ENCODE data around the gene PSMD8. TPM values are rescaled to one million over a fixed set of nuclear protein-coding genes. Genes with fewer than 3 reads are reported as not detected.

PSMD8 gene
- total and polyA plus RNA-seq, 2 donors (not counting 3 experiments of a cell fraction or from before 2014, with no cell fraction given), result 203 to 543 TPM

DNA sequence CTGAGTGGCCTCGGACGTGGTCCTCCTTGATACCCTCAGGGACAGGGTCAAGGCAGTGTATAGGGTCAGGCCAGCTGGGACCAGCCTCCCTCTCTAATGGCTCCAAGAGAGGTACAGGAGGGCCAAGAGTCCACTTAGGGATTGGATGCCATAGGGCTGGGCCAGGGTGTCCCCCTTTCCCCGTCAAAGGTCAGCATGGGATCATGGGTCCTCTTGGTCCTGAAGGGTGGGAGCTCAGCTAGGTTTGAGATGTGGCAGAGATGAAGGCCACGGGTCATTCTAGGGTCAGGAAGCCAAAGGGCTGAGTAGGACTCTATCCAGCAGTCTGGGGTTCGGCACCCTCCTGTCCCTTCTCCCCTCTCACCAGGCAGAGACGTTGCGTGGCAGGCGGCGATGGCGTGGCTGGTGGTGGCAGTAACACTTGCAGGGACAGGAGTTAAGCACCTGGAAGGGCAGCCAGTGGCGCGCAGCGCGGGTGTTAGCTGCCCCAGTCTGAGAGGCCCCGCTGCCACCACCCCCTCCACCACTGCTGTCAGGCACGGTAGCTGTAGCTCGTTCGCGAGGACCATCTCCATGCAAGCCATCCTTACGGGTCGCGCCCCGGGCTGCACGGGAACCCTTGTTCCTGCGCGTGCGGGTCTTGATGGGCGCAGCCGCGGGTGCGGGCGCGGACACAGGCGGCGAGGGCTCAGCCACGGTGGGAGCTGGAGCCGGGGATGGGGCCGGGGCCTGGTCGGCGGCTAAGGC lies 10.9 kb downstream of the PSMD8 start:
- H2AFZ ChIP-seq (ENCODE audit: low read depth, low read length), result no peak overlapping the region
- FAIRE-seq, result no peak
- no peaks in the 10 kb centered on the region for H3K9me1 ChIP-seq (replicated peaks; ENCODE audit: control insufficient read depth, extremely low read depth, insufficient read depth, low read length)
- no TSS peak for BruUV-seq (replicated peaks)
- ChIA-PET CTCF (interaction anchor here (1.0 to 2.5 kb wide), 6 partner anchors 9 to 160 kb away, joined by 4 to 21 read pairs (median 7); partner anchors contain the start of genes FAM98C and PSMD8), POLR2A (no interaction called here)
- DNase-seq (ENCODE audit: low read depth, low spot score), result no peak
- H3K4me1 ChIP-seq (ENCODE audit: control insufficient read depth, extremely low read depth, insufficient read depth, low read length), result peaks cover 7% of the 10 kb centered on the region
- H3K27ac ChIP-seq (ENCODE audit: insufficient read depth, low read depth, low read length), result no peak overlapping the region
- no peak overlapping the region for H3K9ac ChIP-seq (replicated peaks; ENCODE audit: extremely low read depth, insufficient read depth, low read length)
- H3K4me2 ChIP-seq (ENCODE audit: insufficient read depth, low read length), result no peak overlapping the region
- TF ChIP-seq, protein P1, sequence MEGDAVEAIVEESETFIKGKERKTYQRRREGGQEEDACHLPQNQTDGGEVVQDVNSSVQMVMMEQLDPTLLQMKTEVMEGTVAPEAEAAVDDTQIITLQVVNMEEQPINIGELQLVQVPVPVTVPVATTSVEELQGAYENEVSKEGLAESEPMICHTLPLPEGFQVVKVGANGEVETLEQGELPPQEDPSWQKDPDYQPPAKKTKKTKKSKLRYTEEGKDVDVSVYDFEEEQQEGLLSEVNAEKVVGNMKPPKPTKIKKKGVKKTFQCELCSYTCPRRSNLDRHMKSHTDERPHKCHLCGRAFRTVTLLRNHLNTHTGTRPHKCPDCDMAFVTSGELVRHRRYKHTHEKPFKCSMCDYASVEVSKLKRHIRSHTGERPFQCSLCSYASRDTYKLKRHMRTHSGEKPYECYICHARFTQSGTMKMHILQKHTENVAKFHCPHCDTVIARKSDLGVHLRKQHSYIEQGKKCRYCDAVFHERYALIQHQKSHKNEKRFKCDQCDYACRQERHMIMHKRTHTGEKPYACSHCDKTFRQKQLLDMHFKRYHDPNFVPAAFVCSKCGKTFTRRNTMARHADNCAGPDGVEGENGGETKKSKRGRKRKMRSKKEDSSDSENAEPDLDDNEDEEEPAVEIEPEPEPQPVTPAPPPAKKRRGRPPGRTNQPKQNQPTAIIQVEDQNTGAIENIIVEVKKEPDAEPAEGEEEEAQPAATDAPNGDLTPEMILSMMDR (IDR thresholded peaks at IDR 0.05; ENCODE audit: extremely low read depth in 1 of 2, insufficient read depth in 1 of 2, low read depth in 1 of 2, low read length in 2 of 2), result no peak
- TF ChIP-seq POLR2A (IDR thresholded peaks at IDR 0.05; ENCODE audit: low read depth, low read length) (no peak), FOS (IDR thresholded peaks at IDR 0.05; ENCODE audit: borderline replicate concordance, insufficient read depth, low read length) (no peak)
- intact Hi-C loops (cut with micrococcal nuclease) (loop anchor here (5.0 kb wide), 1 partner anchor 153 kb away; no protein-coding TSS in a partner anchor), dilution Hi-C loops (cut with MboI; ENCODE audit: extremely low pct_ligation_motif_present, low sequenced_read_pairs) (no loop called here)
- H4K20me1 ChIP-seq (replicated peaks; ENCODE audit: control insufficient read depth, extremely low read depth, insufficient read depth, low read length), result no peaks in the 10 kb centered on the region
- peaks cover 10% of the 10 kb centered on the region for H3K79me2 ChIP-seq (ENCODE audit: control insufficient read depth, insufficient read depth, low read length)
- H3K36me3 ChIP-seq (ENCODE audit: control insufficient read depth in 2 of 2, extremely low read depth in 1 of 2, insufficient read depth in 2 of 2, low read length in 2 of 2), result peaks cover 12 to 24% of the 10 kb centered on the region in 2 experiments
- no peaks in the 10 kb centered on the region for H3K27me3 ChIP-seq (ENCODE audit: control insufficient read depth in 2 of 2, insufficient read depth in 2 of 2, low read length in 2 of 2)
- no peak overlapping the region for H3K4me3 ChIP-seq (replicated peaks in 1 of 3; ENCODE audit: insufficient read depth in 1 of 3, low read depth in 1 of 3, low read length in 3 of 3)
- no peaks in the 10 kb centered on the region for H3K9me3 ChIP-seq (replicated peaks; ENCODE audit: control insufficient read depth, insufficient read depth, low read length)

DNA sequence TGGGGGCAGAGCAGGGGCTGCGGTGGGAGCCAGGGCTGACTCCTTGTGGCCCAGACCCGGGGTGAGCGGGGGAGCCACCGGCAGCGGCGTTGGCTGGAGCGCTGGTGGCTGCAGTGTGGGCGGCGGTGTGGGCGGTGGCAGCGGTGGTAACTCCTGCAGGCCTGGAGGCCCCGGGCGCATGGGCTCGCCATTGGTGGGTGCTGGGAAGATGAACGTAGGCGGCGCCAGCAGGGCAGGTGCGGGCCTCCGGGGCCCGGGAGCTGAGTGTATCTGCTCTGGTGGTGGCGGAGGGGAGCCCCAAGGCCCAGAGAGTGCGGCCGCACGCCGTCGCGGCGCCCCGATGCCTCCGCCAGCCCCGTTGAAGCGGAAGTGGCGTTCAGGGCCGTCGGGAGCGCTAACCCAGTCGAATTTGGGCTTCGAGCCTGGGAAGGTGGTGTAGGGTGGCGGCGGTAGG lies 11.5 kb downstream of the PSMD8 start:
- TF ChIP-seq POLR2AphosphoS5 (IDR thresholded peaks at IDR 0.05; ENCODE audit: insufficient read depth, low read depth, low read length), result no peak
- TF ChIP-seq, protein P2, sequence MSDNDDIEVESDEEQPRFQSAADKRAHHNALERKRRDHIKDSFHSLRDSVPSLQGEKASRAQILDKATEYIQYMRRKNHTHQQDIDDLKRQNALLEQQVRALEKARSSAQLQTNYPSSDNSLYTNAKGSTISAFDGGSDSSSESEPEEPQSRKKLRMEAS (IDR thresholded peaks at IDR 0.05; ENCODE audit: insufficient read depth, insufficient read length), result no peak
- TF ChIP-seq JUN (IDR thresholded peaks at IDR 0.05; ENCODE audit: borderline replicate concordance, insufficient read depth, insufficient read length, low read depth), result no peak
- TF ChIP-seq EZH2 (IDR thresholded peaks at IDR 0.05; ENCODE audit: borderline replicate concordance, low read depth, low read length, severe bottlenecking), result no peak
- TF ChIP-seq, protein P1 (IDR thresholded peaks at IDR 0.05; ENCODE audit: extremely low read depth in 1 of 2, insufficient read depth in 1 of 2, low read depth in 1 of 2, low read length in 2 of 2), result no peak
- no peak for TF ChIP-seq MYC (IDR thresholded peaks at IDR 0.05; ENCODE audit: low read depth, low read length)
- no peak for TF ChIP-seq GATA2 (IDR thresholded peaks at IDR 0.05; ENCODE audit: insufficient read depth, insufficient read length, low read depth, low read length)
- TF ChIP-seq POLR2A (IDR thresholded peaks at IDR 0.05; ENCODE audit: low read depth, low read length), result no peak
- TF ChIP-seq FOS (IDR thresholded peaks at IDR 0.05; ENCODE audit: borderline replicate concordance, insufficient read depth, low read length), result no peak
- dilution Hi-C loops (cut with MboI; ENCODE audit: extremely low pct_ligation_motif_present, low sequenced_read_pairs), result no loop called here
- intact Hi-C loops (cut with micrococcal nuclease), result loop anchor here (5.0 kb wide), 1 partner anchor 154 kb away; no protein-coding TSS in a partner anchor
- peaks cover 10 to 20% of the 10 kb centered on the region in 2 experiments for H3K36me3 ChIP-seq (ENCODE audit: control insufficient read depth in 2 of 2, extremely low read depth in 1 of 2, insufficient read depth in 2 of 2, low read length in 2 of 2)
- H3K4me3 ChIP-seq (replicated peaks in 1 of 3; ENCODE audit: insufficient read depth in 1 of 3, low read depth in 1 of 3, low read length in 3 of 3), result no peak overlapping the region
- H3K4me1 ChIP-seq (ENCODE audit: control insufficient read depth, extremely low read depth, insufficient read depth, low read length), result peaks cover 10% of the 10 kb centered on the region
- H3K9ac ChIP-seq (replicated peaks; ENCODE audit: extremely low read depth, insufficient read depth, low read length), result no peak overlapping the region
- CTCF ChIA-PET, result interaction anchor here (1.4 to 2.5 kb wide), 2 partner anchors 17 to 142 kb away, joined by 4 to 10 read pairs; partner anchors contain the start of gene FAM98C
- no peaks in the 10 kb centered on the region for H3K9me3 ChIP-seq (replicated peaks; ENCODE audit: control insufficient read depth, insufficient read depth, low read length)
- no peaks in the 10 kb centered on the region for H4K20me1 ChIP-seq (replicated peaks; ENCODE audit: control insufficient read depth, extremely low read depth, insufficient read depth, low read length)
- H3K4me2 ChIP-seq (ENCODE audit: insufficient read depth, low read length), result no peak overlapping the region
- POLR2A ChIA-PET, result no interaction called here
- DNase-seq (ENCODE audit: low read depth, low spot score) (no peak), FAIRE-seq (no peak)
- no peaks in the 10 kb centered on the region for H3K27me3 ChIP-seq (ENCODE audit: control insufficient read depth in 2 of 2, insufficient read depth in 2 of 2, low read length in 2 of 2)
- H3K27ac ChIP-seq (ENCODE audit: insufficient read depth, low read depth, low read length), result no peak overlapping the region
- H2AFZ ChIP-seq (ENCODE audit: low read depth, low read length), result no peak overlapping the region
- no TSS peak for BruUV-seq (replicated peaks)
- peaks cover 16% of the 10 kb centered on the region for H3K79me2 ChIP-seq (ENCODE audit: control insufficient read depth, insufficient read depth, low read length)
- H3K9me1 ChIP-seq (replicated peaks; ENCODE audit: control insufficient read depth, extremely low read depth, insufficient read depth, low read length), result no peaks in the 10 kb centered on the region
